Lower leg skin (tissue), 3 donors: ENCODE results near the gene HDAC4.

Experiments
- CTCF ChIP-seq, 3 donors: fragments of 450-650 bp; IDR thresholded peaks; one replicate each; pipeline ENCODE4 v1.5.1; 2016; ENCODE audit warnings: antibody characterized with exemption in 3 of 3, mild to moderate bottlenecking in 3 of 3, moderate library complexity in 2 of 3
- POLR2A ChIP-seq, 2 donors: fragments of 450-650 bp; IDR thresholded peaks; one replicate each; pipeline ENCODE4 v1.6.1; 2016 to 2017; ENCODE audit warnings: antibody characterized with exemption in 2 of 2, mild to moderate bottlenecking in 1 of 2, moderate library complexity in 1 of 2

- no peak for TF ChIP-seq CTCF (IDR thresholded peaks at IDR 0.05)
- no peak for TF ChIP-seq POLR2A (IDR thresholded peaks at IDR 0.05)
These were observed 36.0 kb upstream of the HDAC4 start for GRCh38 chr2:239436669-239437335.
